ENCODE data around the gene RANGAP1.

Gene RANGAP1

DNA sequence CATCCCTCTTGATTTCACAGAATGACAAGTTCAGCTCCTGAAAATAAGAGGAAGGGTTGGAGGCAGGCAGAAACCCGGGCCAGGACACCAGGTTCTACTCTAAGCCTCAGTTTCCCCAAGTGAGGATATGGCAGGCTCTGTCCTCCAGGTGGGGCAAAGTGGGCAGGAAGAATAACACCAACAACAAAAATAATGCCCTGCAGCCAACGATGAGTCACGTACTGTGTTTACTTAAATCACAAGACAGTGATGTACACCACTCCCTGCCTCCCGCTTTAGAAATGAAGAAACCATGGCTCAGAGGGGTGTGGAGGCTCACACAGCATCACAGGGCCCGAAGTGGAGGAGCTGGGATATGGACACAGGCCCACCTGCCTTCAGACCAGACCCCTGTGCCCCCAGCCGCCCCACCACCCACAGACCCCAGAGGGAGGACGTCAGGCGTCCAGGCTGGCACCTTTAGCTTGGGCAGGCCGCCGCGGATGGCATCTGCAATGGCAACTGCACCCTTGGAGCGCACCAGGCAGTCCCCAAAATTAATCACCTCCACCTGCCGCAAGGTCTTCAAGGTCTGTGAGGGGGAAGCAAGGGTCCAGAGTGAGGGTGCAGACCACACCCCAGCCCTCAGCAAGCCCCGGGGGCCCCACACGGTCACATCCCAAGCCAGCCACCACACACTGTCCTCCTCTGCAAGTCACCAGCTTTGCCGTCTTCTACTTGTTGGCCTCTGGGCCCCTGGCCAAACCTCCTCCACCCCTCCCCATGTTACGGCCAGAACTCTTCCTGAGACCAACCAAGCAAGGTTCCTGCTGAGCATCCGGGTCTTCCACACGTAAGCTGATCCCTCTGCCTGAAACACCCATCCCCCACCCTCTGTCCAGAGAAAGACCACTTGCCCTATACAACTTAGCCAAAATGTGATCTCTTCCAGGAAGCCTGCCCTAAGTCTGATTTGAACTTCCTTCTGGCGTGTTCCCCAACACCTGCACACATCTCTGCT is 29.4 kb downstream of the RANGAP1 start:
- no peak for DNase-seq

DNA sequence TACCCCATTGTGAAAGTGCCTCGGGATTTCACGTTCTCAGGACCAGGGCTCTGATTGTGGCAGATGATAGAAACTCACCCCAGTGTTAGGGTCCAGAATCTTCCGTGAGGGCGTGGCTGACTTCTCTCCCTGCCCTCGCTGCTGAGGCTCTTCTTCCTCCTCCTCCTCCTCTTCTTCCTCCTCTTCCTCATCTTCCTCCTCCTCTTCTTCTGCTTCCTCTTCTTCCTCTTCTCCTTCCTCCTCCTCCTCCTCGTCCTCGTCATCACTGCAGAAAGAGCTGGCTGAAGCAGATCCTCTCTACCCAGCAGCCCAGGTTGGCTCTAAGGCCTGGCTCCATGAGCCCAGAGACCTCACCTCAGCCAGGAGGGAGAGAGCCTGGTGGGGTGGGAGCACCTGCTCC is 31.8 kb downstream of the RANGAP1 start:
- no peak for DNase-seq

DNA sequence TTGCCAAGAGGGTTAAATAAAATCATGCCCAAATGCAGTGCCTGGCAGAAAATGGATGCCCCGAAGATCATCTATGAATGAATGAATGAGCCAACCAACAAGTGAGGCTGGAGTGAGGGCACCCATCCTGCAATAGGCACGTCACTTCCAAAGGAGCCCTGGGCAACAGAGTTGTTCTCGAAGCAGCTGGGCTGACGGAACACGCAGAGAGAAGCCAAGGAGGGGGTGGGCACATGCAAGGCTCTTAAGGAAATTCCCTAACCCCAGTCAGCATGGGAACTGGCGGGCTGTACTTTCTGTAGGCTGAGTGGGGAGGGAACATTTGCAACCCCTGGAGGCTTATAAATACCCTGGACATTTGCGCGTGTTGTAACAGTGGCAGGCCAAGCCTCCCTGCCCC is 33.6 kb downstream of the RANGAP1 start:
- DNase-seq: no peak

DNA sequence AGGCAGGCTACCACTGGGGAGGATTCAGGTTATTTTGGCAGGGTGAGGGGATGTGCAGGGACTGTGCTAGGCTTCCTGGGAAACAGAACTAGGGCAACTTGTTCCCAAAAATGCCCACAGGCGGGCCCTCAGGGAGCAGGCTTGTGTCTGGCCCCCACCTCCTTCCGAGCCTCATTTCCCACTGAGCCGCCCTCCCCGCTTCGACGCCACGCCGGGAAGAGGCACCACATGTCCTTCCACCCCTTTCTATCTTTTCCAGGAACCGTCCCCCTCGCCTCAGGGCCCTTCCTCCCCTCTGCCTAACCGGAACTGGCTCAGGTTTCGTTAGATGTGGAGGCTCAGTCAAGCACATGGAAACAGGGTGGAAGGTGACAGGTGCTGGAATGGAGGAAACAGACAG is 35.9 kb downstream of the RANGAP1 start:
- DNase-seq: no peak

GRCh38 chr22:41249442-41249841 is 36.5 kb downstream of the RANGAP1 start:
- DNase-seq: no peak

DNA sequence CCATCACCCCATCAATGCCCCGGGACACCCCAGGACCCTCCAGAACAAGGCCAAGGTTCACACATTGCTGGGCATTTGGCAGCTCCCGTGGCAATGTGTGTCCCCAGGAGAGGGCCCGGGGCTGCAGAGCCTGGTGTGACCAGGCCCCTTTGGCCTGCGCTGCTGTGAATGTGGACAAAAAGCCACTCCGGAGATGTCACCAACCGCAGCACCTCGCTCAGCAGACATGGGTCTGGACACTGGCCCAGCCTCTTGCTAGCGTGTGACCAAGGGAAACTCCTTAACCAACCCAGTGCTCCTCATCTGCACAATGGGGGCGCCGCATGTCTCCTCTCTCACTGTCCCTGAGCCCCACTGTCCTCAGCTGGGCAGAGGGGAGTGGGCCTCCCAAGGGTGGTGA is 37.2 kb downstream of the RANGAP1 start:
- DNase-seq: no peak

DNA sequence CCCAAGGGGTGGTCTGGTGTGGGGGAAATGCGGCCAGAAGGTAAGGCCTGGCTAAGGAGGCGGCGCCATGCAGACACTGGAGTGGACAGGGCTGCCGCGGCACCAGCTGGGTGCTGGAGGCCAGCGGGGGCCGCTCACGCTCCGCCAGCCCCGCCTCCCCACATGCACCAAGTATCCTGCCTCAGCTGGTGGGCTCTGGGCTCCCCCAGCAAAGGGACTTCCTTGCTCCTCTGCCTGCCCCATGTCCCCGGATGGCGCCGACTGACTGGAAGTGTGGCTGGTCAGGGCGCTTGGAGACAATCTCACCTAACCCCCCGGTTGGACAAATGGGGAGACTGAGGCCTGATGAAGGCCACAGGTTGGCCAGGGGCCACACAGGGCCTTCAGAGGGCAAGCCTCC is 37.7 kb downstream of the RANGAP1 start:
- no peak for DNase-seq

DNA sequence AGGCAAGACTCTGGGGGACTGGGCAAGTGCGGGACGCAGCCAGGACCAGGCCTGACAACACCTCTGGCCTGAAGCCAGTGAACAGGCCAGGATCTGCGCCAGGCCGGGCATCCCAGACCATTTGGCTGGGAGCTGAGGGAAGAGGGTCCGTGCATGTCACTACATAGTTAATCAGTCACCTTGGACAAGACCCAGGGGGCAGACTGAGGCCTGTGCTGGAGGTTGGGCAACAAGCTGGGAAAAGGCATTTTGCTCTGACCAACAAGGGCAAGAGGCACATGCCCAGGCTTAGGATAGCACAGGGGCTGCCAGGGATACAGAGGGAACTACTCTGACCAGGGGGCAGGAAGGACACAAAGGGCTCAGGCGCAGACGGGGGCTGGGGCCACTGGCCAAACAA is 38.3 kb downstream of the RANGAP1 start:
- no peak for DNase-seq

- DNase-seq: no peak
Measured at GRCh38 chr22:41245917-41246499, 40.0 kb downstream of the RANGAP1 start.

DNA sequence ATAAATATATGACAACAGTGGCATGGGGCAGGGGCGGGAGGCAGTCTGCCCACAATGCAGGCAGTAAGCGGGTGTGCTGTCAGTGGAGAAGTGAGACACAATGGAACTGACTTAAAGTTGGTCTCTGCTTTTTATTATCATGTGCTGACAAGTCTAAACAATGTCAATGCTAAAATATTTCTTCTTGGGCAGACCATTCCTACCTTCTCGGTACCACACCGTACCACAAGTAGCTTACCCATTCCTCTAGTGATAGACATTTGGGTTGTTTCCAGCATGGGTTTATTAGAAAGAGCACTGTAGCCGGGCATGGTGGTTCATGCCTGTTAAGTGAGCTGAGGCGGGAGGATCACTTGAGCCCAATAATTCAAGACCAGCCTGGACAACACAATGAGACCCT is 42.6 kb downstream of the RANGAP1 start:
- DNase-seq: no peak

- no peak for DNase-seq
Measured at GRCh38 chr22:41242396-41243117, 43.4 kb downstream of the RANGAP1 start.

- no peak for DNase-seq
Measured at GRCh38 chr22:41241133-41241676, 44.8 kb downstream of the RANGAP1 start.

DNA sequence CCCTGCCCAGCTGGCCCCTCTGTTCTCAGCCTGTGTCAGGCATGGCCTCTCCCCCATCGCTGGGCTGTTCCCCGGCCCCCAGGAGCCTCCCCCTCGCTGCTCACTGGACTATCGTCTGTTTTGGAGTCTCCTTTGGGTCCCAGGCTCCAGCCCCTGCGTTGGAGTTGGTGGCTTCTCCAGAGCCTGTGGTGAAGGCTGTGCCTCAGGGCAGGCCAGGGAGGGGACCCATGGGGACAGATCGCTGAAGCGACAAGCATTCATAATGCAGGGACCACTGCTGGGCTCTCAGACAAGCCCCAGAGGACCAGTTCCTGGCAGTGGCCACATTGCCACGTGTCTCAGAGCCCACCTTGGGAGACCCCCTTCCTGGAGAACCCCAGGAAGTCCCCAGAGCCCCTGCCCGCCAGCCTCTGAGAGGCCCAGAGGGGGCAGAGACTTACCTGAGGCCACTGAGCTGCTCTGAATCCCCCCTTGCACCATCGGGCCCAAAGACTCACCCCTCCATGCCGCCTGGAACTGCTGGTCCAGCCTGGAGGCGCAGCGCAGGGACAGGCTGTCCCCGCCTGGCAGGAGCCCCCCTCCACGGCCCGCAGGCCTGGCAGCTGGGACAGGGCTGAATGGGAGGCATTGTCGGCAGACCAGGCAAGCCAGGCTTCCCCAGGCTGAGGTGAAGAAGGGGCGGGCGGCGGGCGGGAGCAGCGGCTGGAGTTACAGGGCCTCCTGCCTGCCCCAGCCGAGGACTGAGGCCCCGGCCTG is 45.4 kb downstream of the RANGAP1 start, which contains the start of gene CHADL:
Gene CHADL (minus strand): TSS at position 555 of the 756 bp plus-strand sequence. CDS start 50 bp downstream, at position 505.
- no peak for DNase-seq

DNA sequence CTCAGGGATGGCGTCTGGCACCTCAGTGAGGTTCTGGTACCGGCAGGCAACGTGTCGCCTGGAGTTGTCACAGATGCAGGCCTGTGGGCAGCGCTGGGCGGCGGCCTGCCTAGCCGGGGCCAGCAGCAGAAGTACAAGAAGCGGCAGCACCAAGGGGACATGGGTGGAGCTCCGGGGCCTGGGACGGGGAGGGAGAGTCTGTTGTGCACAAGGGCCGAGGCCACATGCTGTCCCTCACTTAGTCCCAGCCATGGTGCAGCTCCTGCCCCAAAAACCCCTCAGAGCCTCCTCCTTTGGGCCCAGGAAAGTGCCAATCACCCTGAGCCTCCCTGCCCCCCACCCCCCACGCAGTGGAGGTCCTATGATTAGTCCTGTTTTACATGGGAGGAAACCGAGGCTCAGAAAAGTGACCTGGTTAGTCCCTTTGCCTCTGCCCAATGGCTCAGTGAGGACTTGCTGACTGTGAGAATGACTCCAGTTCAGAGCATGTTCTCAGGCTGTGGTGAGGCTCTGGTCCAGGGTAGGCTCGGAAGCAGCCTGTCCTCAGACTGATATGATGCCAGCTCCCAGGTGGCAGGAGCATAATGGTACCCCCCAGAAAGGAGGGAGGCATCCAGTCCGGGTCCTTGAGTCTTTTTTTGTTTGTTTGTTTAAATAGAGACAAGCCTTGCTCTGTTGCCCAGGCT is 46.4 kb downstream of the RANGAP1 start:
- DNase-seq: no peak

- DNase-seq: no peak
Measured at GRCh38 chr22:41238570-41239442, 47.2 kb downstream of the RANGAP1 start.

DNA sequence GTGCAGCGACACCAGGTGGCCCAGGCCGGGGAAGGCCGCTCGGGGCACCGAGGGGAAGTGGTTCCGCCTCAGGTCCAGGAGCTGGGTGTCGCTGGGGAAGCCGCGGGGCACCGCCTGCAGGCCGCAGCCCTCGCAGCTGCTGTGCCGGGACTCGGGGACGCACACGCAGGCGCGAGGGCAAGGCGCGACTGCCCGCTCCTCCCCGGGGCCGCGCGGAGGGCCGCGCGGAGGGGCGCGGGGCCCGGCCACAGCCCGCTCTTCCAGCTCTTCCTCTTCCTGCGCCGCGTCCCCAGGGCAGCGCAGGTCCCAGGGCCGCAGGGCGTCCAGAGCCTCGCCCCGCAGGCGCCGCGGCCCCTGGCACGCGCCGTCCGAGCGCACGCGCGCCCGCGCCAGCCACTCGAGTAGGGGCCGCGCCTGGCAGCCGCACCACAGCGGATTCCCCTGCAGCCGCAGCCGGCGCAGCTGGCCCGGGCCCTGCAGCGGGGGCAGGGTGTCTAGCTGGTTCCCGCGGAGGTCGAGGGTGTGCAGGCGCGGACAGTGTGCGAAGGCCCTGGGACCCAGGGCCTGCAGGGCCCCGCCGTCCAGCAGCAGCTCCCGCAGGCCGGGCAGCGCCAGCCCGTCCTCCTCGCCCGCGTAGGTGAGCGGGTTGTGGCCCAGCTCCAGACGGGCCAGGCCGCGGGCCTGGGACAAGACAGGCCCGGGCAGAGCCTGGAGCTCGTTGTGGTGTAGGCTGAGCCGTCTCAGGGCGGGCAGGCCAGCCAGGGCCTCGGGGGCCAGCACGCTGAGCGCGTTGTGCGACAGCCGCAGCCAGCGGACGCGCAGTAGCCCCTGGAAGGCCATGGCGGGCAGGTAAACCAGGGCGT is 48.0 kb downstream of the RANGAP1 start:
- peak; percentile 7 for DNase-seq

DNA sequence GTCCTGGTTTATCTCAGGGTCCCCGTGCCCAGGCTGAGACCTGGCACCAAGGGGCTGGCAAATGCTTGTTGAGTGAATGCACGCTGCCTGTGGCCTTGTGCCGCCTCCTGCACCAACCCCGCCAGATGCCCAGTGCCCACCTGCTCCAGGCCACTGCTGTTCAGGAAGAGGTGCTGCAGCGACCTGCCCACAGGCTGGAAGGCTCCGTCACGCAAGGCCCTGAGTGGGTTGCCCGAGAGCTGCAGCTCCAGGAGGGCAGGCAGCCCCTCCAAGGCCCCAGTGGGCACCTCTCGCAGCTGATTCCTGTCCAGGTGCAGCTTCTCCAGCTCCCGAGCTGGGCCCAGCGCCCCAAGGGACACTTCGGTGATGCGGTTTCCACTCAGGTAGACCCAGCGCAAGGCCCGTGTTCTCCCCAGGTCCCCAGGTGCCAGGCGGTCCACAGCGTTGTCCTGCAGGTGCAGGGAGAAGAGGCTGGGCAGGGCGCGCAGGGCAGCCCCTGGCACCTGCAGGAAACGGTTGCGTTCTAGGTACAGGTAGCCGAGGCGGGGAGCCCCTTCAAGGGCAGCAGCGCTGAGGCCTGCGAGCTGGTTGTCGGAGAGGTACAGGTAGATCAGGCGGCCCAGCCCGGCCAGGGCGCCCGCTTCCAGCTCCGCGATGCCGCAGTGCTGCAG is 48.8 kb downstream of the RANGAP1 start:
- DNase-seq: no peak

DNA sequence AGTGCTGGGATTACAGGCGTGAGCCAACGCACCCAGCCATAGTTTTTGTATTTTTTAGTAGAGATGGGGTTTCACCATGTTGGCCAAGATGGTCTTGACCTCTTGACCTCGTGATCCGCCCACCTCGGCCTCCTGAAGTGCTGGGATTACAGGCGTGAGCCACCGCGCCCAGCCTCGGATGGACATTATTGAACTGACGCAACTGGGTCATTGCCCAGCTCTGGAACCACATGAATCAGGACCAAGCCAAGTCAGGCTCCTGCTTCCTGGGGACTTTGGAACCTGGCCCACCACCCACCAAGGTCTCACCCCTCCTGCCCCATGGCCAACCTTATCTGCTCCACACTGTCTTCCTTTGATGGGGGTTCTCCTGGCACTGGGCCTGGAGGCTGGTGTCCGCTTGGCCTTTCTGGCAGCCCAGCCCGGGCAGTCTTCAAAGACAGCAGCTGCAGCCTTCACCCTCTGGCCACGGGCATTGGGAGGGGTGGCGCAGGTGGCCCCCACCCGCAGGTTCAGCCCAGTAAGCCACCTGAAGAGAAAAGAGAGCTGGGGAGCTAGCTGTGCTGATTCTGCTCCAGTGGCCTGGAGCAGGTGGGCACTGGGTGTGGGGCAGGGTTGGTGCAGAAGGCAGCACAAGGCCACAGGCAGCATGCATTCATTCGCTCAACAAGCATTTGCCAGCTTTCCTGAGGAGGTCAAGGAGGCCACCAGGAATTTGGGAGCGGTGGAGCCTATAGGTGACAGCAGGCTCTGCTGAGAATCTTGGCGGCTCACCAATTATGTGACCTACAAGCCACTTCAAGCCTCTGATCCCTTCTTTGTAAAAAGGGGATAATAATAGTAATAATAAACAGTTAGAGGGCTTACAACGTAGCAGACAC is 50.9 kb downstream of the RANGAP1 start:
- DNase-seq: no peak
